HK-2 (cell line): ENCODE measurements around the gene ADGRG2.
"Not testable (repeated sequence)": the region's sequence is repeated elsewhere in the genome, so short reads cannot be mapped to it uniquely, and the experiment has no call there.

Source experiments
- DNase-seq: peaks from one replicate; pipeline ENCODE4 v3.0.0-alpha.2; 2018; ENCODE audit not compliant: unreplicated experiment

The ADGRG2 gene

DNA sequence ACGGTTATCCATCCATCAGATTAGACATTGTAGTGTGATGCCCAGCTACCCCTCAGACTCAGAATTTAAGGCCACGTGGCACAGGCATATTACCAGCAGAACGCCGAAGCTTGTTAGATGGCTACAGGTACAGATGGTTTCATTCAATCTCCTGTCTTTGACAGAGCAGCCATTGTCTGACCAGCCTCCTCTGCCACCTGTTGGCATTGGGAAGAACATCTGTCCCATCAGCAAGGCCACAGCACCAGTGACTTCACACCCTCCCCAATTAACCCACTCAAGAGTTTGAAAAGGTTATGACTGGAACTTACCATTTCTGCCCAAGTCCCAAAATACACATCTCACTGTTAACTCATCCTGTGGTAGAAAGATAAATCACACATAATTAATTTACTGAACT, 116.4 kb downstream of the ADGRG2 start:
- DNase-seq, result no peak

DNA sequence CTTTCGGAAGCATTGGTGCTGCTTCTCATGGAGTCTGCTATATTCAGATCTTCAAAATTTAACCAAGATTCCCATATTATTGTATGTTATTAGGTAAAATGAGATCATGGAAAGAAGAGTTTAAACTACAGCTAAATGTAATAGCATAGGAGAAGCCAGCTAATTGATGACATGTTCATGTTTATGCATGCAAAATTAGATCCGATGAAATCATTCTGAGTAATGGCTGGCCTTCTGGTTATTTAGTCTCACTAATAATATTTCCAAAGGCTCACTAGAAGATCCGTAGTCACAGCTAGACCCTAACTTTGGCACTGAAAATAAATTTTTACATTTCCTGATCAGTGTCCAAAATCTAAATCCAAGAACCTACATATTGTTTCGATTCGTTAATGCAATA, 118.5 kb downstream of the ADGRG2 start:
- DNase-seq, result no peak

DNA sequence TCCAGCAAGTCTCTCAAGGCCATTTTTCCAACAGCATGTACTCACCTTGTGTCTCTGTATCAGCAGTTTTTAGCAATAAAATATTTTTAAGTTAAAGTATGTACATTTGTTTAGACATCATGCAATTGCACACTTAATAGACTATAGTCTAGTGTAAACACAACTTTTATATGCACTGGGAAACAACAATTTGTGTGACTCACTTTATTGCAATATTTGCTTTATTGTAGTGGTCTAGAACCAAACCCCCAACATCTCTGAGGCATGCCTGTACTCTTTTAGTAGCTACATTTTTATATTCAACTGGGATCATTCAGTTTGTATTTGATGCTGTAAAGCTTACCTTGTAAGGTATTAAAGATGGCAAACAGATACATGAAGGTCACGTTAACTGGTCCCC, 123.6 kb downstream of the ADGRG2 start:
- no peak for DNase-seq

DNA sequence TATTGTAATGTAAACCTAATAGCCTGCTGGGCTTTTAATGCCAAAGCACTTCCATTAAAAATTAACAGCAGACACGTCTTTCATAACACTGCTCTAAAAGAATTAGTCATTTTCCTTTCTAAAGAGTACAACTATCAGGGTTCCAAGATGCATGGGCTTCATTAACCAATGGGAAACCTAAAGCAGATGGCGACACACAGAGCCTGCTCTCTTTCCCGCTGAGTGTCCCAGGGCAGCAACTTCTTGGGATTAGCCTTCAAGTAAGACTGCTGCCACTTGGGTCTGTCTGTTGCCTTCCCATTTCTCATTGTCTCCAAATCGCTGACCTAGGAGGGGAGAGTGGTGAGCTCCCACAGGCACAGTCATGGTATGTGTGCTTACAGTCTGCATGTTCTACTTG, 124.4 kb downstream of the ADGRG2 start:
- no peak for DNase-seq

DNA sequence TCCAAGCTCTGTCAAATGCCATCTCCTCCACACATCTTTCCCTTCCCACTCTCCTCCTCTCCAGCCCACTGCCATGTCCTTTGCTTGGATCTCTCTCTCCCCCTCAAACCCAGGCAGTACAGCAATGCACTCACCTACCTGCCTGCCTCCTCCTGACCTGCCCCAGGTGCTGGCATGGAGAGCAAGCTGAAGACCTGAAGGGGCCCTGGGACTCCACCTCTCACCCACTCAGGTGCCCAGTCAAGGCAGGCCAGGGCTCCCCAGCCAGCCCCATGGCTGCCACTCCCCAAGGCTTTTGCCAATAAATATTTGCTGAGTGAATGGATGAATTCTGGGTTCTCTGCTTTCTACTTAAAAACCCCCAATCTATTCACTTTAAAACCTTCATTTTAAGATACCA, 125.7 kb downstream of the ADGRG2 start:
- DNase-seq, result no peak

DNA sequence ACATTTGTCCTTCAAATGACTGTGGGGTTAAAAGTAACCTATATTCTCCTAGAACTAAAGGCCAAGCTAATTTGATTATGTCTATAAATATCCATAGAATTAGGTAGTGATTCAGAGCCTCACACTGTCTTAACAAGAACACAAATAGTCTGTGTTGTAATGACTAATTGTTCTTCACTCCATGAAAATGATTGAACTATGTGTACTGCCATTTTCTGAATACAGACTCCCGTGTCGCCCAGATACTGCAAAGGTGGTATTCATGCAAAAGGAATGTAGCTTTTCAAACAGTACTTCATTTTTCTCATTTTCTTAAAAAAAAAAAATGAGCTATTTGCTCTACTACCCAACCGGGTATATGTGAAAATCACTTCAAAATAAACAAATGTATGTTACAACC, 127.0 kb downstream of the ADGRG2 start:
- DNase-seq, result no peak

DNA sequence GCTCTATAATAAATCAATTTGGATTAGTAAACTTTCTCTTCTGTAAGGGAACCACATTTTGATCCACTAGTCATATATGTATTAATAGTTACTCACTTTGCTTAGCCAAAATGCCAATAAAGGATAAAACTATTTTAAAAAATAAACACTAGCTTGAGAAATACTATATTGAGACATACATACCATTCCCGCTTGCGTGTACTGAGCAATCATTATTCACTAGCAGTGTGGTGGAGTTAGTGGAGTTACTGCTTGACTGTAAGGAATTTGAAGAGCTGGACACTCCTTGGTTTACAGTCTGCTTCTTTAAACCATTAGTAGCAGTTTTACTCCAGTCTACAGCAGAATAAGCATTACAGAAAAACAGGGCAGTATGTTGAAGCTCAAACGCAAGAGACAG, 127.6 kb downstream of the ADGRG2 start:
- no peak for DNase-seq

DNA sequence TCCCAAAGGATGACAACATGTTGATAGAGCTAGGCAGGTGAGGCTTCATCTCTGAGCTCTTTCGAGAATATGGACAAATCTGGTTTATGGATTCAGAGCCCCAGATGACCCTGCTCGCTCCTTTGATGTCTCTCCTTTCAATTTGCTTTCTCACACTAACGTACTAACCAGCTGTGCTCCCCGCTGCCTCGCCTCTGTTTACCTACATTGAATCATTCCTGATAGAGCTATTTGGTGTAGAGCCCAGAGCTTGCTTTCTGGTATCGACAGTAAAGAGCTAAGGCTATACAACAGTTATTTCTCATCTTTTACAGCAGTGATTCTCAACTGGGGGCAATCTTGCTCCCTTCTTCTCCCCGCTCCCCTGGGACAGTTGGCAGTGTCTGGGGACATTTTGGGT, 129.4 kb downstream of the ADGRG2 start:
- DNase-seq, result no peak

DNA sequence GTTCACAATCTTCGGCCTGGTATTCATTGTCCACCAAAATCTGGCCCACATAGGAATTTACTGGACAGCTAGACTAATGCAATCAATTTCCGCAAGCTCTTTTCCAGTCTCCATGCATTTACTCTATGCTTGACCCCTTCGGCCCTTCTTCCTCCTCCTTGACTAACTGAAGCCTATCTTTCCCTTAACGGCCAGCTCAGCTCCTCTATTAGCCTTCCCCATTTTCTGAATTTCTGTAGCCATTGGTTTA, 137.2 kb downstream of the ADGRG2 start:
- DNase-seq, result no peak

DNA sequence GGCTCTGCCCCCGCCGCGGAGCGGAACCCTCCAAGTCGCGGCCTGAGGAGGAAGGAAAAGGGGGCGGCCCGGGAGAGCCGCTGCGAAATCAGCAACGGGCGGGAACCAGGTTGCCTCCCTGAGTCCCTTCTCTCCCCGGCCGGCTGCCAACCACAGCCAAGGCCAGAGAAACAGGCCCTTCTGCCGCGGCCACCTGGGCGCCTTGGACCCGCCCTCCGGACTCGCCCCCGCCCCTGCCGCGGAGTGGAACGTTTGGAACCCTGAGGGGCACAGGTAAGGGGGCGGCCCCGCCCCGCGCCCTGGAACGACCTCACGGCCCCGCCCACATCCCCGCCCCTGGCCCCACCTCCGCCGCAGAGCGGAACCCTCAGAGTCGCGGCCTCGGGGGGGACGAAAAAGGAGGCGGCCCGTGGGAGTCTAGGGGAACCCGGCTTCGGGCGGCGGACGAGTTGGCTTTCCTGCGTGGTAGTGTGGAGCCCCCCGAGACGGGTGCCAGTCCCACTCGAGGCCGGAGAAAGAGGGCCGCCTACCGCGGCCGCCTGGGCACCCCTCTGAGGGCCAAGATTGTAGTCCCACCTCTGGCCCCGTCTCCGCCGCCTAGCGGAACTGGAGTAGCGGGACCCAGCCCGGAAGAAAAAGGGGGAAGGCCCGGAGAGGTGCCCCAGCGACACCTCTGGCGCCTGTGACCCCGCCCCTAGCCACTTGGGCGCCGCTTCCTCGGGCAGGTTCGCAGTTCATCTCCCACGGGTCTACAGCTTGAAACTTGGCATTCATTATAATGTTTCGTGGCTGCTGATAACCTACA, 137.7 kb downstream of the ADGRG2 start:
- peak; percentile 86 for DNase-seq

DNA sequence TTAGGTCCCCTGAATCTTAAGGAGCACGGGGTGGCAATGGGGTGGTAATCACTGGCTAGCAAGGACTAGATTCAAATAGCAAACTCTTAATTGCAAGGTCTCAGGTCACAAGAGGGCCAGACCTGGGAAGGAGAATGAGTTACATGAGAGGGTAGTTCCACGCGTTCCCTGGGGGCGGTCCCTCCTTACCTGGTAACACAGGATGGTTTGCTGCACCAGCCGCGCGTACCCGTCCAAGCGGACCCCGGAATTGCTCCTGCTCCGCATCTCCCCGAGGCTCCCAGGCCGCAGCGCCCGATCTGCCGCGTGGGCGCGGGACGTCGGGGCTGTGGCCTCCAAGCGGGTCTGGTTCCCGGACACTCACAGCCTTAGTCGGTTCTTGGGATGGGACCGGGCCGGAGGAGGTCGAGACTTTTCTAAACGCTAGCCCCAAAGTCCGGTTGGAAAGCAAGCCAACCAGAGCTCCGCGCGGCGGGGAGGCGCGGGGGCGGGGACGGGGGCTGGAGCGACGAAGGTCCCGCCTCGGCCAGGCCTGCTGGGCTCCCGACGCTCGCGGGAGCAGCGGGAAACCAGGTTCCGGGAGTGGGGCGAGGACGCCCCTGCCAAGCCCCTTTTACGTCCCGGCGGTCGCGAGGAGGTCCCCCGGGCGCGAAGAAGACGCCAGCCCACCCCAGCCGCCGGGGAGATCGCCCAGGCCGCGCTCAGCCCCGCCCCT, 138.4 kb downstream of the ADGRG2 start, which contains the start of gene PHKA2:
Gene PHKA2 (minus strand): TSS at position 449 of the 715 bp plus-strand sequence. CDS start 182 bp downstream, at position 267.
- peak; percentile 63 for DNase-seq

DNA sequence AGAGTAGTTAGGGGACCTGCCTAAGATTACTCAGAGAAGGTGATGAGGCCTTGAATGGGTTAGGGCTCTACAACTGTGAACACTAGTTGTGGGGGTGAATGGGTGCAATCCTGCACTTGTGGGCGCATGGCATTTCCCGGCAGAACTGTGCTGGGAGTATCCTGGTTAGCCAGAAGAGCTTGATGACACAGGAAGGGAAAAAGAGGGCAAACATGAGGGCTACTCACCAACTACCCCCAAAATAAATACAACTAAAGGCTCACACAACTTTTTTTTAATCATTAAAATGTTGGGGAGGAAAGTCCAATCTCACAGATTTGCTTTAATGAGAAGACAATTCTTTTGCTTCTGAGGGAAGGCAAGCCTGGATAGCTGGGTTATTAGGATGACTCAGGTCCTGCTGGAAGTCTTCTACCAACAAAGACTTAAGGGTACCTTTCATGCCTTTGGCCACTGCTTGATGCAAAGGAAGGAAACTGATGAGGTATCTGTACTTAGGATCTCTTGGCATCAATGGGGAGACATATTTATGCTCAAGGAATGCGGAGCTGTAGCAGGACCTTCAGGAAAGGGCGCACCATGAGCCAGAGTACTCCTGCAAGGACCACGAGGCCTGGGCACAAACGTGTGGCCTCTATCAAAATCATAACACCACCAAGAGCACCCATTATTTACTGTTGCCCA, 141.0 kb downstream of the ADGRG2 start:
- no peak for DNase-seq

DNA sequence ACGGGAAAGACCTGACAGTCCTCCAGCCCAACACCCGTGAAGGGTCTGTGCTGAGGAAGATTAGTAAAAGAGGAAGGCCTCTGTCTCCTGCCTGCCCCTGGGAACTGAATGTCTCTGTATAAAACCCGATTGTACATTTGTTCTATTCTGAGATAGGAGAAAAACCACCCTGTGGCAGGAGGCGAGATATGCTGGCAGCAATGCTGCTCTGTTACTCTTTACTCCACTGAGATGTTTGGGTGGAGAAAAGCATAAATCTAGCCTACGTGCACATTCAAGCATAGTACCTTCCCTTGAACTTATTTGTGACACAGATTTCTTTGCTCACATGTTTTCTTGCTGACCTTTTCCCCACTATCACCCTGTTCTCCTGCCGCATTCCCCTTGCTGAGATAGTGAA, 142.0 kb downstream of the ADGRG2 start:
- DNase-seq, result not testable (repeated sequence)

DNA sequence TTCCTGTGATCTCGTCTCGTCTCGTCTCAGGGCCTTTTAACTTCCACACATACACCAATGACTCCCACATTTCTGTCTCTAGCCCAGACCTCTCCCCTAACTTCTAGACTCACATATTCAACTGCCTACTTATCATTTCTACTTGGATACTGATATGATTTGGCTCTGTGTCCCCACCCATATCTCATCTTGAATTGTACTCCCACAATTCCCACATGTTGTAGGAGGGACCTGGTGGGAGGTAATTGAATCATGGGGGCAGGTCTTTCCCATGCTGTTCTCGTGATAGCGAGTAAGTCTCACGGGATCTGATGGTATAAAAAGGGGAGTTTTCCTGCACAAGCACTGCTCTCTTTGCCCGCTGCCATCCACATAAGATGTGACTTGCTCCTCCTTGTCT, 147.3 kb downstream of the ADGRG2 start:
- DNase-seq, result no peak

DNA sequence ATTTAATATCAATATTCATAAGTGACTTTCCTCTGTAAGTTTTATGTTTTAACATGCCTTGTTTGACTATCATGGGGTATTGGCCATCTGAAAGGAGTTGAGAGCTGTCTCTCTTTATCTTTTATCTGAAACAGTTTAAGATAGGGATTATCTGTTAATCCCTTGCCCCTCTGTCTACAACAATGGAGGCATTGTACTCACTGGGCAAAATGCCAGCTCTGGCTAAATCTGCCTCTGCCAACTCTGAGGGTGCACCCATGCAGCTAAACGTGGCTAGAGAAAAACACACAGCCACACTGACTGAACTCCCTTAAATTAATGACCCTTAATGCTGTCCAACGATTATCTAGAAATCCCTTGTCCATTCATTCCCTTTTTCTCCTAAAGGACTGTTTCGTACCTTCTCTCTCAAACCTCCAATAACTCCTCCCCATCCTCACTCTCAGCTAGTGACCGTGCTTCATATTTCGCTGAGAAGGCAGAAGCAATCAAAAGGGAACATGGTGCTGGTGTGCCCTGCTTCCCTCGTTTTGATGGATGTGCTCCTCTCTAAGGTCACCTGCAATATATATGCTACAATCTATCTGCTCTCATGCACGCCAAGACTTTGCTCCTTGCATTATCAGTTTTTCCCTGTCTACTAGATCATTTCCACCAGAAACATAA, 148.6 kb downstream of the ADGRG2 start:
- DNase-seq, result no peak

DNA sequence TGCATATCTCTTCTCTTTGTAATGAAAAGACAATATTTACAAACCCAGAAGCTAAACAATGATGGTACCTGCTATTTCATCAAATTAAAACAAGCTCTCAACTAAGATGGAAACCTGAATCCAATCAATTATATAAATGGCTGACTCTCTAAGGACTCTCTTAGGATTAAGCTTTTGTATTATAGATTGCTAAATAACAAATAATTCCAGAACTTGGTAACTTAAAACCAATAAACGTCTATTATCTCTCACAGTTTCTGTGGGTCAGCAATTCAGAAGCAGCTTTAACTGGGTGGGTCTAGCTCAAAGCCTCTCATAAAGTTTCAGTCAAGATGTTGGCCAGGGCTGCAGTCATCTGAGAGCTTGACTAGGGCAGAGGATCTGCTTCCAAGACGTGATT, 150.8 kb downstream of the ADGRG2 start:
- no peak for DNase-seq

DNA sequence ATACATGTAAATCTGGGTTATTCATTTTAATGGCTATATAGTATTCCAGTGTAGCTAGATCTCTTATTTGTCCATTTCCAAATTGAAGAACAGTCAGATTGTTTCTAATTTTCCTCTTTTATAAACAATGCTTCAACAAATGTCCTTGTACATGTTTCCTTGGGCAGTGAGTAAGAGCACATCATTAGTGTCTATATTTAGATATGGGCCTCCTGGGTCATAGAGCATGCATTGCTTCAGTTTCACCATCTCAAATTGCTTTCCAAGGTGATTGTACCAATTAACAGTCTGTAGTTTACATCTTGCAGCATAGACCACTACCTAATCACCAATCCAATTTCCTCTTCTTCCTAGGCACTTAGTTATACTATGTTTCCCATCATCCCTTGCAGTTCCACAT, 151.8 kb downstream of the ADGRG2 start:
- no peak for DNase-seq

DNA sequence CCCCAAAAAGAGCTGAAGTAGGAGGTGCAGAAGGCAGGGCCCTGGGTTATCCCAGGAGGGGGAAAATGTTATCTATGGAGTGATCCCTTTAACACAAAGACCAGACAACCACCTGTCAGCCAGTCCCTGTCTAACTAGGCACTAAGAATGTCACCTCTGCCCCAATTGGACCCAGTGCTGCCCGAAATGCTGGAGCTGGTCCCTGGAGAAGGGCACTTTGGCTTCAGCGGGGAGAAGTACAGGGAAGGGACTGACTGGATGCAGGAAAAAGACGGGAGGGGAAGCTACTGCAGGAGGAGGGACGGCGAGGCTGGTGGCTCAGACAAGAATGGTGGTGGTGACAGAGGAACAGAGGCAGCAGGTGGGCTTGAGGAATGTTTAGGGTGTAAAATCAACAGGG, 155.6 kb downstream of the ADGRG2 start:
- DNase-seq, result no peak

DNA sequence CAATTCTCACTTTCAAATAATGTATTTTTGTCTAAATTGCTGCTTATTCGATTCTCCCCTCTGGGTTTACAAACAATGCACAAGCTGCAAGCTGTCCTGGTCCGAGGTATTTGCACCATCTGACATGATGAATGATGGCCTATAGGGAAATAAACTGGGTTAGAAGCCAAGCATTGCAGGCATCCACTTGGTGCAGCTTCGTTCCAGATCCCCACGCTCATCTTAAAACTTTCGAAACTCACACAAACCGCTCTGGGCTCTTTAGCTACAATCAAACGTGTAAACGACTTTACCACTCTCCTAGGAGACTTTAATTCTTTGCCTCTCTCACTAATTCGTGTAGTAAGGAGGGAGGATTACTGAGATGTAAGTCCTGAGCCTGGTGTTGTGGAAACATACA, 157.4 kb downstream of the ADGRG2 start:
- DNase-seq, result no peak

DNA sequence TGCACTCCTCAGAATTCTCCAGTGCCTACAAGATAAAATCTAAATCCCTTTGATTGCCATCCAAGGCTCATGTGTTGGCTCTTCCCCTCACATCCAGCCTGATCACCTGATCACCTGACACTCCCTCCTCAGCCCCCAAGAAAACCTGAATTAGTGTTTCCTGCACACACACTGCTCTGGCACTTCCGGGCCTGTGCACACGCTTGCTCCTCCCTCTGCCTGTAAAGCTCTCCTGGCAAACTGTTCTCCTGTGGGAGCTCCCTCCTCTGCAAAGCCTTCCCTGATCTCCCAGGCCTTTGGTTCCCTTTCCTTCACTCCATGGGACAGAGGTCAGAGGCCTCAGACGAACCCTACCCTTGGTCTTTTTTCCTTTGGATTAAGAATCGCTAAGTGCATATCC, 158.2 kb downstream of the ADGRG2 start:
- DNase-seq, result no peak

DNA sequence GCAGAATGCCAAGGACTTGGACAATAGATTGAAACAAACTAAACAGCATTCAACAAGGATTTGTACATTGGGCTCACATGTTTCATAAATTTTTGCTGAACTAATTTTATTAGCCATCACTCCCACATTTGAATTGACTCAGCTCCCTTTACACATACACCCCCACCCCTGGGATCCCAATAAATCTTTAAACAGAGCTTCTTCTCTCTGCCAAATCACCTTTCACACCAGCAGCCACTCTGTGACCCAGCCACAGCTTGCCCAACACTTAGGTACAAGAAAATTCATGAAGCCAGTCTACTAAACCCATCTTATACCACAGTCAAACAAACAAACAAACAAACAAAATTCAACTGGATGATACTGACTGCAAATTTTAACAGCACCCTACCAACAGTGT, 159.9 kb downstream of the ADGRG2 start:
- DNase-seq, result no peak

DNA sequence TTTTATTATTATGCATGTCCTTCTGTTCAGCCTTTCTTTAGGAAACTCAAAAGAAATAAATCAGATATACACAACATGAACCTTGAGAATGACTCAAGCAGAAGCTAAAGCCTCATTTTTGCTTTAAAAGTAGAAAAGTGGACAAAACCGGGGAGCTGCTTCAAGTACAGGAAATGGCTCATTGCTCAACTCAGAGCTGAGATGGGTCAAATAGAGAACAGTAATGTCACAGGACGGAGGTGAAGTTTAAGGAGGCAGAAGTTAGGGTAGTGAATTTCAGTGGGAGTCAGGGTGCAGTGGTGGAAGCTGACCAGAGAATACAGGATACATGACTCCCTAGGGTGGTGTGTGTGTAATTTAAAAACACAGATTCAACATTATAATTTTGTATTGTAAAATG, 160.6 kb downstream of the ADGRG2 start:
- no peak for DNase-seq
